Measurements from ENCODE around the gene SMYD3. TPM values are rescaled to one million over a fixed set of nuclear protein-coding genes. Genes with fewer than 3 reads are reported as not detected.

The SMYD3 gene
- total RNA-seq, 4 donors from 2014 or later = 33.7 to 105 (median 51.4) TPM

DNA sequence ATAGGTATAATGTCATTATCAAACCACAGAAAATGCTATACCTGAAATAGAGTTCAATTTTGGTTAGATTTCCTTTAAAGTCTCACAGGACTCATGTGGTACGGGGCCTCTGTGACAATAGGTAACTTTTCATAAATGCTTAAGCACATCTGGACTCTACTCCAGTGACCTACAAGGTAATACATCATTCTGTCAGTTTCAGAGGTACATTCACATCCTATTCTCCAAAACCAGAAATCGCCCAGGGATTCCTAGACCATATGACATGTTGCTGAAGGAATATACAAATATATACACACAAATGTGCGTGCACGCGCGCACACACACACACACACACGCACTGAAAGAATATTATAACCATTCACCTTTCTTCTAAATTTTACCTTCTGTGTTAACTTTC lies 311.8 kb downstream of the SMYD3 start:
- WGBS, 2 donors = 88 to 98% methylated on average over 7 of the region's 7 CpGs

DNA sequence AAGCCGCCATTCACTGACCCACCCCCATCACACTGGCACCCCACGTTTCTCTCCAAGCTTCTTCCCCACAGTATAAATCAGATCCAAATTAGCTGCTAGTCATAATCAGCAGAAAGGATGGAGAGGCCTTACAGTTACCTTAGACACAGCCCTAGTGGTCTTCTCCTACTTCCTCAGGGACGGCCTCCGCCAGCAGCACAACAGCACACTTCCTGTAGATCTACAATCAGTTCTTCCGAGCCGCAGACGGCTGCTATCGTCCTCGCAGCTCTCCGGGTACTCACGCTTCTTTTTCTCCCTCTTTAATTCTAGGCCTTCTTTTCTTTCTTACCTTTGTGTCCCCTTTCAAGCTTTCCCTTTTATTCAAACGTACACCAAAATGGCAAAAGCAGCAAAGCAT lies 313.5 kb downstream of the SMYD3 start:
- 95 to 96% methylated on average over 12 of the region's 12 CpGs for WGBS, 2 donors
- Histone ChIP-seq H3K27me3 (no peaks in the 10 kb centered on the region), H3K27ac (no peak overlapping the region), H3K4me1 (peaks cover 0 to under 1% of the 10 kb centered on the region in 2 donors), H3K9me3 (no peaks in the 10 kb centered on the region), H3K4me3 (replicated peaks in 1 of 3) (no peak overlapping the region), H3K36me3 (no peaks in the 10 kb centered on the region)
- no peak for TF ChIP-seq POLR2A (IDR thresholded peaks at IDR 0.05)
- TF ChIP-seq, protein P1, sequence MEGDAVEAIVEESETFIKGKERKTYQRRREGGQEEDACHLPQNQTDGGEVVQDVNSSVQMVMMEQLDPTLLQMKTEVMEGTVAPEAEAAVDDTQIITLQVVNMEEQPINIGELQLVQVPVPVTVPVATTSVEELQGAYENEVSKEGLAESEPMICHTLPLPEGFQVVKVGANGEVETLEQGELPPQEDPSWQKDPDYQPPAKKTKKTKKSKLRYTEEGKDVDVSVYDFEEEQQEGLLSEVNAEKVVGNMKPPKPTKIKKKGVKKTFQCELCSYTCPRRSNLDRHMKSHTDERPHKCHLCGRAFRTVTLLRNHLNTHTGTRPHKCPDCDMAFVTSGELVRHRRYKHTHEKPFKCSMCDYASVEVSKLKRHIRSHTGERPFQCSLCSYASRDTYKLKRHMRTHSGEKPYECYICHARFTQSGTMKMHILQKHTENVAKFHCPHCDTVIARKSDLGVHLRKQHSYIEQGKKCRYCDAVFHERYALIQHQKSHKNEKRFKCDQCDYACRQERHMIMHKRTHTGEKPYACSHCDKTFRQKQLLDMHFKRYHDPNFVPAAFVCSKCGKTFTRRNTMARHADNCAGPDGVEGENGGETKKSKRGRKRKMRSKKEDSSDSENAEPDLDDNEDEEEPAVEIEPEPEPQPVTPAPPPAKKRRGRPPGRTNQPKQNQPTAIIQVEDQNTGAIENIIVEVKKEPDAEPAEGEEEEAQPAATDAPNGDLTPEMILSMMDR (IDR thresholded peaks at IDR 0.05) = no peak
- DNase-seq = no peak
- intact Hi-C loops (cut with DNase I) = no loop called here

More for the DNA sequence above, 311.8 kb downstream of the SMYD3 start:
- Histone ChIP-seq H3K4me1 (peaks cover 6 to 10% of the 10 kb centered on the region in 2 donors), H3K27ac (no peak overlapping the region), H3K4me3 (replicated peaks in 1 of 3) (no peak overlapping the region), H3K36me3 (no peaks in the 10 kb centered on the region), H3K9me3 (no peaks in the 10 kb centered on the region), H3K27me3 (no peaks in the 10 kb centered on the region)
- intact Hi-C loops (cut with DNase I) = no loop called here
- DNase-seq = no peak
- TF ChIP-seq POLR2A (IDR thresholded peaks at IDR 0.05) = no peak
- TF ChIP-seq, protein P1 (IDR thresholded peaks at IDR 0.05) = no peak

DNA sequence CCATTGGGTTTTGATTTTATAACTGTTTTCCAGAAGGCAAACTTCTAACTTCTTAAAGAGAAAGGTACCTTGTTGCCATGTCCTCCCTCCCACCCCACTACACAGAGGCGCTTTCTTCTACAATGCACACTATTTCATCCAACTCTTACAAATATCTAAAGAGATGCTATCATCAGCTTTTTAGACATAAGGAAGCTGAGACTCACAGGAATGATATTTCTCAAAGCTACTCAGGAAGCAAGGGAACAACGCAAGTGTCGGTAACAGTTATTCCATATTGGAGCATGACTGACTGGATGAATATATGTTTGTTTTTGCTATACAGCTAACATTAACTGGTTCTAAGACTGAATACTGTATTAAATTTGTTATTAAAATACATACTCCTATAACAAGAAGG lies 318.0 kb downstream of the SMYD3 start:
- Histone ChIP-seq H3K4me3 (replicated peaks in 1 of 3) (no peak overlapping the region), H3K27me3 (no peaks in the 10 kb centered on the region), H3K36me3 (no peaks in the 10 kb centered on the region), H3K27ac (no peak overlapping the region), H3K4me1 (peaks cover 0 to 5% of the 10 kb centered on the region in 2 donors), H3K9me3 (no peaks in the 10 kb centered on the region)
- no peak for TF ChIP-seq POLR2A (IDR thresholded peaks at IDR 0.05)
- TF ChIP-seq, protein P1 (IDR thresholded peaks at IDR 0.05) = no peak
- intact Hi-C loops (cut with DNase I) = no loop called here
- WGBS, 2 donors = 96 to 97% methylated on average over 3 of the region's 3 CpGs
- DNase-seq = no peak

DNA sequence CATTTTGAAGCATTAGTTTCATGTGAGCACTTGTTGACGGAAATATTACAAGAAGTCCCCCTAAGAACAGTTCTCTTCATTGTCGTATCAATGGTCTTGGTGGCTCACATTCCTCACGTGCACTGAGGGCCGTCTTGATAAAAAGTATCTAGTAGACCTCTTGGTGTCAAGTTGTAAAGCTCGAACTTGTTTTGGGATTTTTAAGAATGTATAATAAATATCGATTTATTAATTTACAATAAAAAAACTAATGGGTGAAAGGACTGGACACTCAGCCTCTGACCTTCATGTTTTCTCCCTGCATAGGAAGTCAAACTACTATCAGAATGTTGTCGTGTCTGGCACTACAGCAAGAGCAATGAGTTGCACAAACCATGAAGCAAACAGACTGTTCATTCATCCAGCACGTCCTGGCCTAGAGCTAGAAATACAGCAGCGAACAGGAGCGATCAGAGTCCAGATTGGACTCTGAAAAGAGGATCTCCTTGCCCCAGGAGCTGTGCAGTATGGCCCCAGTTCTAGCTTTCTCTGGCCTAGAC lies 319.2 kb downstream of the SMYD3 start:
- intact Hi-C loops (cut with DNase I) = no loop called here
- H3K27ac ChIP-seq = no peak overlapping the region
- no peaks in the 10 kb centered on the region for H3K27me3 ChIP-seq
- H3K4me3 ChIP-seq (replicated peaks in 1 of 3) = no peak overlapping the region
- peaks cover 0 to 5% of the 10 kb centered on the region in 2 donors for H3K4me1 ChIP-seq
- no peaks in the 10 kb centered on the region for H3K9me3 ChIP-seq
- TF ChIP-seq, protein P1 (IDR thresholded peaks at IDR 0.05) = no peak
- 86 to 89% methylated on average over 10 of the region's 10 CpGs for WGBS, 2 donors
- DNase-seq = no peak
- H3K36me3 ChIP-seq = no peaks in the 10 kb centered on the region

DNA sequence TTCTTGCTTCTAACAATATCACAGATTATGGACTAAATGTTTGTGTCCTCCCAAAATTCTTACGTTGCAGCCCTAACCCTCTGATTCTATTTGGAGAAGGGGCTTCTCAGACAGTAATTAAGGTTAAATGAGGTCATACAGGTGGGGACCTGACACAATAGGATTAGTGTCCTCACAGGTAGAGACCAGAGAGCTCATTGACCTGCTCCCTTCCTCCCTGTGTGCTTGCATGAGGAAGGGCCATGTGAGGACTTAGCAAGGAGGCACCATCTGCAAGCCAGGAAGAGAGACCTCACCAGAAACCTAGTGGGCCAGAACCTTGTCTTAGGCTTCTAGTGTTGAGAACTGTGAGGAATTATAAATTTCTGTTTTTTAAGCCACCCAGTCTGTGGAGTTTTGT lies 322.6 kb downstream of the SMYD3 start:
- WGBS, 2 donors = 90 to 100% methylated on average over 1 of the region's 1 CpG
- Histone ChIP-seq H3K27me3 (no peaks in the 10 kb centered on the region), H3K9me3 (no peaks in the 10 kb centered on the region), H3K4me3 (replicated peaks in 1 of 3) (no peak overlapping the region), H3K4me1 (peaks cover 0 to 5% of the 10 kb centered on the region in 2 donors), H3K27ac (no peak overlapping the region), H3K36me3 (no peaks in the 10 kb centered on the region)
- TF ChIP-seq POLR2A (IDR thresholded peaks at IDR 0.05) = no peak
- TF ChIP-seq, protein P1 (IDR thresholded peaks at IDR 0.05) = no peak
- no peak for DNase-seq
- intact Hi-C loops (cut with DNase I) = no loop called here
